GM21825 (cell line): ENCODE results near the gene TMEM203.

ENCODE experiments used
- ATAC-seq: cut with Tn5 transposase; IDR thresholded peaks from one replicate; pipeline ENCODE4 v1.9.1; 2021; ENCODE audit warnings: mild to moderate bottlenecking, moderate library complexity; ENCODE audit not compliant: unreplicated experiment

TMEM203 gene

DNA sequence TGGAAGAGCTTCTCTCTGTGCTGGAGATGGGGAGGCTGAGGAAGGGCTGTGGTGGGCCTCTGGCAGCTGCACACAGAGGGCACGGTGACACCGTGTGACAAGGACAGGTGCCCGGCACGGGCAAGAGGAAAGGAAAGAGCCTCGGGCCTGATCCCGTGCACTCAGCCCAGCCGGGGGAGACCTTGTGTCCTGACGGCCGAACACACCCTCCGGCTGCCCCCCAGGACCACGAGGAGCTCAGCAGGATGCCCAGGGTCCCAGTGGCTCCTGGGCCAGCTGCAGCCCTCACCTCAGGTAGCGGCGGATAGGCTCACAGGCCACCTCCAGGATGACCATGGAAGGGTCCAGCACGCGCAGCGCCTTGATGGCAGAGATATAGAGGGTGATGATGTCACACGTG is 22.6 kb downstream of the TMEM203 start:
- ATAC-seq, result no peak

DNA sequence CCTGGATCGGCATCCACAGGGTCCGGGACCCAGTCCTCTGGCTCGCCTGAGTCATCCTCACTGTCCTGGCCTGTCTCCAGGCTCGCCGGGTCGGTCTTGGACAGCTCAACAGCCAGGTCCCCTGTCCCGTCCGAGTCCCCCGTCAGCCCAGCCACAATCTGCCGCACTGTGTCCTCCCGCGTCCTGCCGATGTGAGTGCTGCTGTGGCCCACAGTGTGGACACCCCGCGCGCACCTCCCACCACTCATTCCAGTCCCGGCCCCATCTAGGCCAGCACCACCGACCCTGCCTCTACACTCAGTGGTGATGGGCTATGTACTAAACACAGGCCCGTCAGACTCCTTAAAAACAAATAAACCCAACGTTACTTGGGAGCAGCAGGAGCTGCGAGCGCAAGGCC is 23.8 kb downstream of the TMEM203 start:
- ATAC-seq, result no peak

DNA sequence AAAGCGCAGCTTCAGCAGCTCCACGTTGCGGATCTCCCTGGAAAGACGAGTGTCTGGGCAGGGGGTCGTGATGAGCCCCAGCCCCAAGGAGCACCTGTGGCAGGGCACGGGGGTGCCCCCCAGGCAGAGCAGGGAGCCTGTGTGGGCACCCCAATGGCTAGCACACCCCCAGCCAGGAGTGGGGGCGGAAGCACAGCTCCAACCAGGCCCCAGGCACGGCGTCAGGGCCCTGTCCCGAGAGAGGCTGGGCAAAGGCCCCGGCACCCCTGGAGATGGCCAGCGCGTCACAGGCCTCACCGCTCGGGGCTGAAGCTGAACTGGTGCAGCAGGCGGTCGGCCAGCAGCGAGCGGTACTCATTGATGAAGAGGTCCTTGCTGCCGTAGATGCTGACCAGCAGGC is 25.0 kb downstream of the TMEM203 start:
- ATAC-seq, result no peak

DNA sequence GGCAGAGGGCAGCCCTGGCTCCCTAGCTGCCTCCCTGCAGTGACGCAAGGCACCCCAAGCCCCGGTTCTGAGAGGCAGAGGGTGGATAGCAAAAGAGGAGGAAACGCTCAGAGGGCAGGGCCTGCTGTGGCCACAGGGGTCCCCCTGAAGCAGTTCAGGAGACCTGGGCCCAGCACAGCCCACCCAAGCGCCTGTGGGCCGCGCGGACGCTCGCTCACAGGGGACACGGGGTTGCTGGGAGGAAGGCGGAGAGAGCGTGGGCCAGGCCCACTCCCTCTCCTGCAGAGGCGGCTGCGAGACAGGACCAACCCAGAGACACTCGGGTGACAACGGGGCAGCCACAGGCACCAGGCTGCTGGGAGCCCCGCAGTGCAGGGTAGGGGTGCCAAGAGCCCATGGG is 25.7 kb downstream of the TMEM203 start:
- ATAC-seq, result no peak

DNA sequence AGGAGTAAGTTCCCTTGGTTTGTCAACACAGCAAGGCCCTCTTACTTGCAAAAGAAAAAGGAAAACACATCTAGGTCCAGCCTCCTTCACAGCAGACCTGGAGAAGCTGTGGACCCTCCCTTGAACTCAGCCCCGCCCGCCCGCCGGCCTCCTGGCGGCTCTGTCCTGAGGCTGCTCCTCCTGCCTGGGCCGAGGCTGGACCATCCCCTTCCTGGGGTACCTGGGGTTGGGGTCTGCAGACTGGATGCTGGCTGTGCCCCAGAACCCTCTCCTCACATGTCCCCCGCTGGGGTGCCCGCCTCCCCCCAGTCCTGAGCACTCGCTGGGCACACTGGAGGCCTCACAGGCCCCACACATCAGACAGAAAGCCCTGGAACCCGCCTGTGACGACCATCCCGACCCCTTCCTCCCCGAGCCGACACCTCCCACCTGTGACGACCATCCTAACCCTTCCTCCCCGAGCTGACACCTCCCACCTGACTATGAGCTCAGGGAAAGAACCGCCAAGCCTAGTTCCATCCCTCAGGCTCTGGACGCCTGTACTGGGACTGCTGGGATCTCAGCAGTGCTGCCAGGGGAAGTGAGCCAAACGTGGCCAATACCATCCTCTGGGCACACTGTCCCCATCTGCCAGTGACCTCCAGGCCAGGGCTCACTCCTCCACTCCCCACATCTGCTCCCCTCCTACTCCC is 26.4 kb downstream of the TMEM203 start:
- ATAC-seq, result no peak

DNA sequence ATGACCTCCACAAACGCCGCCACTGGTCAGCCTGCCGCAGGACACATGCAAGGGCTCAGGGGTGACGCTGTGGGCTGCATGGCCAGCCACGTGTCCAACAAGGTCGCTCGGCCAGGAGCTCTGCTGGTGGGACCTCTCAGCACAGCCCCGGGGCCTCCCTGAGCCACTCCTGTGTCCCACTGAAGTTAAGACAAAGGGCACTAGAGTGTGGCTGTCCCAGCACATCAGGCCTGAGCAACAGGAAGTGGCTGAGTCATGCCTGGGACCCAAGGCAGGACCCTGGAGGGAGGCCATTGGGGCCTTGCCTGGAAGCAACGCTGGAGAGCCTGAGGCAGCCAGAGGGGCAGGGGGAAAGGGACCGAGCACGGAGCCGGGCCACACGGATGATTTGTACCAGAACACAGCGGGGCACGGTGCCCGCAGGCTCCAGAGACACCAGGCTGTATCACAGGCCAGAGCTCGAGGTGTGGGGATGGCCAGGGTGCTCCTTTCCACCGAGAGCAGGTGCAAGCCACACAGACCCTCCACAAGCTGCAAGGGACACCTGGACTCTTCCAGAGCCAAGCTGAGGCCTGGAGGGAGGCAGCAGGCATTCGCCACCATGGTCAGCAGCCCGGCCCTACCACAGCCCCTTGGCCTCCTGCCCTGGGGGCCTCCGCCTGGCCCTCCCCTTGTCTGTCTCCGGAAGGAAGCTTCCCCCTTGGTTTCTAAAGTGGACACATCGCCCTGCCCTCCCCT is 27.1 kb downstream of the TMEM203 start:
- ATAC-seq, result no peak

DNA sequence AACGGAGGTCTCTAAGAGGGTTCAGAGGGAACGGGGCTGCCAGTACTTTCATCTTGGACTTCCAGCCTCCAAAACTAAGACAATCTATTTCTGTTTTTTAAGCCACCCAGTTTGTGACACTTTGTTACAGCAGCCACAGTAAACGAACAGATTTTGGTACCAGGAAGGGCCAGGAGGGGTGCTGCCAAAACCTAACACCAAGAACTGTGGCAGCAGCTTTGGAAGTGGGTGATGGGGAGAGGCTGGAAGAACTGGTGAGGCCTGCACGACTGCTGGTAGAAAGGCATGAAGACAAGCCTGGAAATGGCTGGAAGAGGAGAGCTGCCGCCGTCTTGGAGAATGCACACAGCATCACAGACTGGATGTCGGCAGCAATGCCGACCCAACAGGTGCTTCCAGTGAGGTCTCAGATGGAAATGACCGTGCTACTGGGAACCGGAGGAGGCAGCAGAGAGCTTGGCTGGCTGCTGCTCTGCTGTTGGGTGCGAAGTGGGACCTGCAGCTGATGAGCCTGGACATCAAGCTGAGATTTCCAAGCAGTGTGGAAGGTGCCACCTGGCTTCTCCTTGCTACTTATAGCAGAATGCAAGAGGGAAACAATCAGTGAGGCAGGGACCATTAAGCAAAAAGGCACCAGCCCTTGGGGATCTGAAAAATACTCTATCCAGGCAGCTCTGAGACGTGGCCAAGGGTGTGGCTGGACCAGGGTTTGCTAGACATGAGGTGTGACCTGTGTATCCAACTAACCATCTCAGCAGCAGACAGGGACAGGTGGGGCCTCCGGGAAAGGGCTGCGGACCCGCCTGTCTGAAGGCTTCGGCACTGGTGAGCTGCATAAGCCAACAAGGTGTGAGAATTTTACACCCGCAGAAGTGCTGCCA is 28.9 kb downstream of the TMEM203 start:
- ATAC-seq, result no peak

DNA sequence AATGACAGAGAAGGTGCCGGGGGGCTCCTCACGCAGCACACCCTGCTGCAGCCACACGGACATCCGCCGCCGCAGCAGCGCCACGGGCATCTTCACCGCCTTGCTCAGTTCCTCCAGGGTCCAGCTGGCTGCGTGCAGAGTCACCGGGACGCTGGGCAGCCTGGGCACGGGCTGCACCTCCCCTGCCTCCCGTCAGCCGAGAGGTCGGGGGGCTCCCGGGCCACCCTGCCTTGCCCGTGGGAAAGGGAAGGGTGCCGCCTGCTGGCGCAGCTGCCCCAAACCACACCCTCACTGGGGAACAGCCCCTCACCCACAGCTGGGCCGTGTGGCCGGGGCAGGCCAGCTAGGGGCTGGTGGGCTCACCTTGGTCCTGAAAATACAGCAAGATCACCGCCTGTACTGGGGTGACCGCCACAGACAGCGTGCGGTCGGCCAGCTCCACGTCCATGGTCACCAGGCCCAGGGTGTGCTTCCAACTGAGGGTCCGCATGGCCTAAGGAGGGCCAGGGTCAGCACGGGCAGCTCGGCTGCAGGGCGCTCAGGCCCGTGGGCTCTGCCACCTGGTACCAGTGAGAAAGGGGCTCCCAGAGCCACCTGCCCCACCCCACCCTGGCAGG is 30.0 kb downstream of the TMEM203 start:
- ATAC-seq, result no peak

DNA sequence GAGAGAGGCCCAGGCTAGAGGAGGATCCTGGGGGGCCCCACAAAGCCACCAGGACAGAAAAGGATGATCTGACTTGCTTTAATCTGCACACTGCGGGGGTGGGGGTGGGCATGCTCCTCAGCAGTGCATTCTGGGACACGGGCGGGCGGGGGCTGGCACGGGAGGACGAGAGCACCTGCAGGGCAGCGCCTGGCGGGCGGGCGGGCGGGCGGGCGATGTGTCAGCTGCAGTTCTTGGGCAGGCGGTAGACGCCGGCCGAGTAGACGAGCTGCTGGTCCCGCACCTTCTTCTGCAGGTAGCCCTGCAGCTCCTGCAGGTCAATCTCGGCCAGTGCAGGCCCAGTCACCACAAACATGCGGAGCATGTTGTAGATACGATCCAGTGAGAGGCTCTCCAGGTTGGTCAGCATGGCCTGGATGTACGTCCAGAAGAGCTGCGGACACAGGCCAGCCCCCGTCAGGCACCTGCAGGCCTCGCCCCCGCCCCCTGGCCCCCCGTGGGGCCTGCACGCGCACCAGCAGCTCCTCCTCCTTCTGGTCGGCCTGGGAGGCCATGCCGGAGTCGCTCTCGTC is 30.6 kb downstream of the TMEM203 start:
- no peak for ATAC-seq

DNA sequence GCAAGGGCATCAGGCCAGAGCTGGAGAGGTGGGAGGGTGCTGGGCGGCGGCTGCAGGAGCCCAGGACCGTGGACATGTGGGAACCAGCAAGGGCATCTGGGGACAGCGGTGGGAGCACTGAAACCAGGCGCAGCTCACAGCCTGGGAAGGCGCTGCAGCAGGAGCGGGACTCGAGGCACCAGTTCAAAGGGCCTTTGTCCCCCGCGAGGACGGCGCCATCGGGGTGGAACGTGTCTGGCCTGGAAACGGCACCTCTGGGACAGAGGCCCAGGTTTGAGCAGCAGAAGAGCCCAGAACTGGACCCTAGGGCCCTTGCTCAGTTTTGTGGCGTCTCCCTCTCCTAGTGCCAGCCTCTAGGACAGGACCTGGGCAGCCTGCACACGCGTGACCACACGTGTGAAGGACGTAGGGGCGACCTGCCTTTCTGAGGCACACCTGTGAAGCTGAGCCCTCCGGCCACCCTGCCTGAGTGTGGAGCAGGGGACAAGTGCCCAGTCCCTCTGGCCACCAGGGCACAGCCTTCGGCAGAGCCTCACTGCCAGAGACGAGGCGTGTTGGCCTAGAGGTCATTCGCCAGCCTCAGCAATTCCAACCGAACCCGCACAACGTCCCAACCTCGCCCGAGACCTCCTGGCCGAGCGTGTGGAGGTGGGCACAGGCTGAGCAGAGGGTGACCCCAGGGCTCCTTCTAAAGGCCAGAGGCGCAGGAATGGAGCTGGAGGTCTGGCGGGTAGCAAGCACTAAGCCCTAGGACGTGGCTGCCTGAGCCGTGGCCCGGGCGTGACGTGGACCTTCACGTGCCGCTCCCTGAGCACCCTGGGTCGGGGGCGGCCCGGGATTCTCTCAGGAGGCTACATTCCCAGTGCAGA is 31.4 kb downstream of the TMEM203 start:
- no peak for ATAC-seq

DNA sequence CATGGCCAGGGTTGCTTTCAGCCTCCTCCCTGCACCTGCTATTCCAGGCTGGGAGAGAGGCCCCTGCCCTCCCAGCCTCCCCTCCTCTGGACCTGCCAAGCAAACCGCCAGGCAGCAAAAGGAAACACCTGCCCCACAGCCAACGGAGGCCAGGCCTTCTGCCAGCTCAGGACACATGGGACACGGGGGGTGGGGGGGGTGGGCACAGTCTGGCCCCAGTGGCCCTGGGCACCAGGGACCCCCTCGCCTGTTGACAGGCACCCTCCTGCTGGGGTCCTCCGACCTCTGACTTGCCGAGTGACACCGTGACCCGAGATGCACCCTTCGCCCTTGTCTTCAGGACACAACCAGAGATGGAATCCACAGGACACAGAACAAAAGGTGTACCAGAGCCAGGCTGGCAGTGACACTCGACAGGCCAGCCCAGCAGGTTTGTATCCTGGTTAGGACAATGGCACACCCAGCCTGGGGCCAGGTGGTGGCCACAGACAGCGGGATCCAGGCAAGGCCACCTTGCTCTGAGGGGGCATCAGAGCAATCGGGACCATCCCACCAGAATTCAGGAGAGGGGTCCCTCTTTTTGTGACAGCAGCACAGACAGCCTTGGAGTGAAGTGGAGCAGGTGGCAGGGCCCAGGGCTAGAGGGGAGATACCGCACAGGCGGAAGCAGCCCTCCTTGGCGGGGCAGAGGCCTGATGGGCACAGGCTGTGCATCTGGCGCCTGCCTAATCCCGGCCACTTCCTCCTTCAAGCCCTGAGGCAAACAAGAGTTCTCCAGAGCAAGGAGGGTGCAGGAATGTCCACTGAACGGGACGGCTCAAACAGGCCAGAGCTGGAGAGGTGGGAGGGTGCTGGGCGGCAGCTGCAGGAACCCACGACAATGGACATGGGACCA is 32.3 kb downstream of the TMEM203 start:
- ATAC-seq, result no peak

DNA sequence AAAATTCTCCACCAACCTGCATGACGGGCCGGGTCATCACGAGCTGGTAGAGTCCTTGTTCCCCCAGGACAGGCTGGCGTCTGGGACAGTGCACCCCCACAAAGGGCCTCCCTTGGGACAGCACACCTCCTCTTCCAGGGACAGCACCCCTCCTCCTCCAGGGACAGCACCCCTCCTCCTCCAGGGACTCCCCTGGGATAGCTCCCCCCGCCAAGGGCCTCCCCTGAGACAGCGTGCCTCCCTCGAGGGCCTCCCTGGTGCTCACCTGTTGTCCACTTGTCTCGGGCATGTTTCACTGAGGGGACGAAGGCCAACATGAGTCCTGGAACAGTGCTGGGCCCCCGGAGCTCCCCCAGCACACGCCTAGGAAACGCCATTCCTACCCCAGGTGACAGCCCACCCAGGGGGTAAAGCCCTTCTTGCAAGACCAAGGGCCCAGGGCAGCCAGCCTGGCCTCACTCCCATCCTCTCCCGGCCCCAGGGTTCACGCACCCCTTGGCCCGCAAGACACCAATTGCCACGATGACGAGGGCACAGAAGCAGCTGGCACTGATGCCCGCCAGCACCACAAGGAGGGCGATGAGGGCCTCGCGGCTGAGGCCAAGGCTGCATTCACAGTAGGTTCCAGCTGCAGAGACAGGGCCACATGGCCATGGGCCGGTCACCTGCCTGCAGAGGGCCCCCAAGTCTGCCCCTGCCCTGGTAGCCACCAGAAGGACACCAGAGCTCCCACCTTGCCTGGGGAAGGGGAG is 34.1 kb downstream of the TMEM203 start:
- ATAC-seq, result no peak

DNA sequence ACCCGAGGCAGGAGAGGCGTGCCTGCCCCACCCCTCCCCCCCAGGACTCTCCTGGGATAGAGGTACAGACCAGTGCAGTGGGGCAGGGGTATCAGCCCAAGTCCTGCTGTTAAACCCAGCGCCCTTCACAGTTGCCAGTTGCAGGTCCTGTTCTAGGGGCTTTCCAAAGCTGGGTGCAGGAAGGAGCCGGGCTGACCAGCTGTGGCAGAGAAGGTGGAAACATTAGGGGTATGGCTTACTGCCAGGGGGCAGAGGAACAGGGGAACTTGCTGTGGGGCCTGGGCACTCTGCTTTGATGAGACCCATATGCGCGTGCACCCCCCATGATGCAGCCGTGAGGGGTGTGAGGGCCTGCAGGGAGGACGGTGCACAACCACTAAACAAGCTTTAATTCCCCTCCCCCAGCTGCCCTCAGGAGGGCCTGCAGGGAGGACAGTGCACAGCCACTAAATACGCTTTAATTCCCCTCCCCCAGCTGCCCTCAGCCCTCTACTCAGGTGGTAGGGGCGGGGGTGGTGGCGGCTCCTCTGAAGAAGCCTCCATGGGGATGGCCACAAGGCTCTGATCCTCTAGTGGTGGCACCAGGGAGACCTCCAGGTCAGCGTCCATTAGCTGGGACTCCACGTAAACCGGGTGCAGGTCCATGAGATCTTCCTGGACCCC is 34.8 kb downstream of the TMEM203 start:
- no peak for ATAC-seq

DNA sequence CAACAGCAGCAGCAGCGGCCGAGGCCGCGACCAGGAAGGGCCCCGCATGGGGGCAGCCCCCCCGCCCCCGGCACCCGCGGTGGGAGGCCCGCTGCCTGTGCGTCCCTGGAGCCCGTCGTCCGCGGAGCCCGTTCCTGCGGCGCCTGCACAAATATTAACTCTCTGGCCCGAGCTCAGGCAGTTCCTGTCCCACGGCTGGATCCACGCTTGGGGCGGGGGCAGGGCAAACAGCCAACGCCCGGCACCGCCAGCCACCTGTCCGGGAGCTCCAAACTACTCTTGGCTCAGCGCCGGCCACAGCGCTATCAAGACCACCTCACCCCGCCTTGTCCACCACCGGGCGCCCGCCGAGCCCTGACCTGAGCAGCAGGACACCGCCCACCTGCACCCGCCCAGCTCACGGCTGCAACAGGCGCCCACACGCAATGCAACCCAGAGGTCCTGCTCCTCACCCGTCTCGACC is 35.5 kb downstream of the TMEM203 start, which contains the start of gene LRRC26:
Gene LRRC26, minus strand, starts transcription at position 156 of the 463 bp plus-strand sequence. Its CDS starts 108 bp downstream, at position 48.
- ATAC-seq, result no peak

DNA sequence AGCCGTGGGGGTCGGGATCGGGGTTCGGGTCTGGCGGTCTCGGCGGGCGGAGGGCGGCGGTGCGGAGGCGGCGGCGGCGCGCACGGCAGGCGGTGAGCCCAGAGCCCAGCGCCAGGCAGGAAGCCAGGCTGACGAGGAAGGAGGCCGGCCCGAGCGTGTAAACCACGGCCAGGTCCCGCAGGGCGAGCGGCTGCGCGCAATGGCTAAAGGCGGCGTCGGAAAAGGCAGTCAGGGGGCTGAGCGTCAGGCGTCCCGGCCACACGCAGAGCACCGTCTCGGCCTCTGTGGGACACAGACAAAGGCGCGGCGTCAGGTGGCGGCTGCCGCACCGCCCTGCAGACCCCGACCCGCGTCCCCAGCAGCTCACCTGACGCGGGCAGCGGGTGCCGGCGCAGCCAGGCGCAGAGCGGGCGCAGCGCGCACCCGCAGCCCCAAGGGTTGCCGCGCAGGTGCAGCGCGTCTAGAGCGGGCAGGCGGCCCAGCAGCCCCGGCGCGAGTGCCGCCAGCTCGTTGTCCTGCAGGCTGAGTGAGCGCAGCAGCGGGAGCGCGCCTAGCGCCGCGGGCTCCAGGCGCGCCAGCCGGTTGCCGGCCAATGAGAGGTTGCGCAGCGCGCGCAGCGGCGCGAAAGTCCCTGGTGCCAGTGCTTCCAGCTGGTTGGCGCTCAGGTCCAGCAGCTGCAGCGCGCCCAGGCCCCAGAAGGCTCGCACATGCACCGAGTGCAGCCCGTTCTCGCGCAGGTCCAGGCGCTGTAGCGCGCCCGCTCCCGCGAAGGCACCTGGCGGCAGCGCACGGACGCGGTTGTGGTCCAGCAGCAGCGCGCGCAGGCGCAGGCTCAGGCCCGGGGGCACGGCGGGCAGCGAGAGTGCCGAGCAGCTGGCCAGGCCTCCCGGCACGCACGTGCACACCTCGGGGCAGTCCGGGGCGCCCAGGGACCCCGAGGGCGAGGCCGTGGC is 36.3 kb downstream of the TMEM203 start:
- no peak for ATAC-seq

DNA sequence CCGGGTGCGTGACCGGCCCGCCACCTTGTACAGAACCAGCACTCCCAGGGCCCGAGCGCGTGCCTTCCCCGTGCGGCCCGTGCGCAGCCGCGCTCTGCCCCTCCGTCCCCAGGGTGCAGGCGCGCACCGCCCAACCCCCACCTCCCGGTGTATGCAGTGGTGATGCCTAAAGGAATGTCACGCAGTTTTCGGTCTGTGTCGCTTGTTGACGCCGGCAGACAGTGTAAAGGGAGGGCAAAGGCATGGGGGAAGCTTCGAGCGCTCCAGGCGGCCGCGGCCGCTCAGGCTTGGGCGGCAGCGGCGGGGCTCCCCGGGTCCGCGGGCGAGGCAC is 36.9 kb downstream of the TMEM203 start:
- ATAC-seq, result no peak
